MCF 10A (cell line): ENCODE results near the gene MUC4. TPM values are rescaled to one million over a fixed set of nuclear protein-coding genes. Genes with fewer than 3 reads are reported as not detected.

Experiments
- BruUV-seq: library from RNA; stranded (reverse); fragments of 400-500 nt; replicated peaks from 2 replicates; lab custom pipeline; 2021; lab: Mats Ljungman, UMichigan
- CTCF ChIA-PET: fragments of 300-600 bp; sonication (Branson Sonifier 250); formaldehyde crosslinking; extraction: SDS; loops from one replicate; lab custom pipeline; 2021; ENCODE audit warnings: antibody characterized with exemption, inconsistent platforms; lab: Yijun Ruan, JAX
- POLR2A ChIA-PET: fragments of 300-600, 350-650 bp; sonication (Branson Sonifier 250); formaldehyde crosslinking; extraction: SDS; loops from one replicate; lab custom pipeline; 2020; ENCODE audit warnings: antibody characterized with exemption, inconsistent platforms; lab: Yijun Ruan, JAX
- DNase-seq: peaks from one replicate; pipeline ENCODE4 v3.0.0-alpha.2; 2018; ENCODE audit not compliant: unreplicated experiment
- H3K27ac Mint-ChIP-seq: one replicate; pipeline ENCODE4 v1.8.0; 2022; ENCODE audit warnings: mild to moderate bottlenecking, low read depth, mixed read lengths; ENCODE audit not compliant: unreplicated experiment
- H3K27me3 Mint-ChIP-seq: one replicate; pipeline ENCODE4 v1.8.0; 2022; ENCODE audit warnings: mixed read lengths; ENCODE audit not compliant: insufficient read depth, unreplicated experiment
- H3K36me3 Mint-ChIP-seq: one replicate; pipeline ENCODE4 v1.8.0; 2022; ENCODE audit warnings: mild to moderate bottlenecking, moderate library complexity, mixed read lengths; ENCODE audit not compliant: insufficient read depth, unreplicated experiment
- H3K4me1 Mint-ChIP-seq: one replicate; pipeline ENCODE4 v1.8.0; 2022; ENCODE audit warnings: mixed read lengths; ENCODE audit not compliant: insufficient read depth, unreplicated experiment
- H3K4me3 Mint-ChIP-seq: one replicate; pipeline ENCODE4 v1.8.0; 2022; ENCODE audit warnings: mild to moderate bottlenecking, moderate library complexity, mixed read lengths; ENCODE audit not compliant: unreplicated experiment
- H3K9me3 Mint-ChIP-seq: one replicate; pipeline ENCODE4 v1.8.0; 2022; ENCODE audit warnings: mixed read lengths; ENCODE audit not compliant: unreplicated experiment
- intact Hi-C: fragments of 100-400 bp; cut with micrococcal nuclease; formaldehyde crosslinking; loops from 2 replicates; pipeline ENCODE4 v1.14.1; 2022
- total RNA-seq: library from RNA; stranded (reverse); gene quantifications from 2 replicates; pipeline ENCODE4 v1.2.3, GENCODE V29; 2022
- TF ChIP-seq, protein P1 (sequence below): fragments of 200-600 bp; IDR thresholded peaks from one replicate; pipeline ENCODE4 v1.8.0; 2022; ENCODE audit warnings: antibody characterized with exemption, mild to moderate bottlenecking; ENCODE audit not compliant: unreplicated experiment

Gene MUC4
- total RNA-seq, 1 experiment from 2014 or later, result not detected

DNA sequence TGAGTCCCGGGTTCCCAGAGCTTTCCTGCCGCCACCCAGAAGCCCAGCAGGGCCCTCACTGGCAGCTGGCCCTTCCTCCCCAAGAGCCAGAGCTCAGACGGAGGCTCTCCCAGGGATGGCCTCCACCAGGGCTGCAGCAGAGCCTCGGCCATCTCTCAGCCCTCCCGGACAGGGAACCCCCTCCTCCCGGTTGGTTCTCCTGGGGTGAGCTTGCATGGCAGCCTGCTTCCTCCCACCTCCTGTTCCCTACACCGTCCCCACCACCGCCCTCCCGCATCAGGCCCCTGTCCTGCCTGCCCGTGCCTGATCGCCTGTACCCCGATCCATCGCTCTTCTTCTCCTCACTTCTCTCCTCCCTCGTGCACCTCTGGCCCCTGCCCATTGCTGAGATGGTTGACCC lies 24.1 kb upstream of the MUC4 start:
- DNase-seq, result no peak
- Mint-ChIP-seq H3K27me3 (peaks cover 41% of the 10 kb centered on the region), H3K4me1 (no peaks in the 10 kb centered on the region), H3K9me3 (no peaks in the 10 kb centered on the region), H3K36me3 (no peaks in the 10 kb centered on the region), H3K27ac (no peak overlapping the region), H3K4me3 (no peak overlapping the region)
- CTCF ChIA-PET, result interaction anchor here (1.3 to 1.6 kb wide), 2 partner anchors 17 to 23 kb away, joined by 5 read pairs; no protein-coding TSS in a partner anchor
- intact Hi-C loops, result no loop called here
- TF ChIP-seq, protein P1, sequence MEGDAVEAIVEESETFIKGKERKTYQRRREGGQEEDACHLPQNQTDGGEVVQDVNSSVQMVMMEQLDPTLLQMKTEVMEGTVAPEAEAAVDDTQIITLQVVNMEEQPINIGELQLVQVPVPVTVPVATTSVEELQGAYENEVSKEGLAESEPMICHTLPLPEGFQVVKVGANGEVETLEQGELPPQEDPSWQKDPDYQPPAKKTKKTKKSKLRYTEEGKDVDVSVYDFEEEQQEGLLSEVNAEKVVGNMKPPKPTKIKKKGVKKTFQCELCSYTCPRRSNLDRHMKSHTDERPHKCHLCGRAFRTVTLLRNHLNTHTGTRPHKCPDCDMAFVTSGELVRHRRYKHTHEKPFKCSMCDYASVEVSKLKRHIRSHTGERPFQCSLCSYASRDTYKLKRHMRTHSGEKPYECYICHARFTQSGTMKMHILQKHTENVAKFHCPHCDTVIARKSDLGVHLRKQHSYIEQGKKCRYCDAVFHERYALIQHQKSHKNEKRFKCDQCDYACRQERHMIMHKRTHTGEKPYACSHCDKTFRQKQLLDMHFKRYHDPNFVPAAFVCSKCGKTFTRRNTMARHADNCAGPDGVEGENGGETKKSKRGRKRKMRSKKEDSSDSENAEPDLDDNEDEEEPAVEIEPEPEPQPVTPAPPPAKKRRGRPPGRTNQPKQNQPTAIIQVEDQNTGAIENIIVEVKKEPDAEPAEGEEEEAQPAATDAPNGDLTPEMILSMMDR, result no peak
- POLR2A ChIA-PET, result no interaction called here
- BruUV-seq, result no TSS peak

DNA sequence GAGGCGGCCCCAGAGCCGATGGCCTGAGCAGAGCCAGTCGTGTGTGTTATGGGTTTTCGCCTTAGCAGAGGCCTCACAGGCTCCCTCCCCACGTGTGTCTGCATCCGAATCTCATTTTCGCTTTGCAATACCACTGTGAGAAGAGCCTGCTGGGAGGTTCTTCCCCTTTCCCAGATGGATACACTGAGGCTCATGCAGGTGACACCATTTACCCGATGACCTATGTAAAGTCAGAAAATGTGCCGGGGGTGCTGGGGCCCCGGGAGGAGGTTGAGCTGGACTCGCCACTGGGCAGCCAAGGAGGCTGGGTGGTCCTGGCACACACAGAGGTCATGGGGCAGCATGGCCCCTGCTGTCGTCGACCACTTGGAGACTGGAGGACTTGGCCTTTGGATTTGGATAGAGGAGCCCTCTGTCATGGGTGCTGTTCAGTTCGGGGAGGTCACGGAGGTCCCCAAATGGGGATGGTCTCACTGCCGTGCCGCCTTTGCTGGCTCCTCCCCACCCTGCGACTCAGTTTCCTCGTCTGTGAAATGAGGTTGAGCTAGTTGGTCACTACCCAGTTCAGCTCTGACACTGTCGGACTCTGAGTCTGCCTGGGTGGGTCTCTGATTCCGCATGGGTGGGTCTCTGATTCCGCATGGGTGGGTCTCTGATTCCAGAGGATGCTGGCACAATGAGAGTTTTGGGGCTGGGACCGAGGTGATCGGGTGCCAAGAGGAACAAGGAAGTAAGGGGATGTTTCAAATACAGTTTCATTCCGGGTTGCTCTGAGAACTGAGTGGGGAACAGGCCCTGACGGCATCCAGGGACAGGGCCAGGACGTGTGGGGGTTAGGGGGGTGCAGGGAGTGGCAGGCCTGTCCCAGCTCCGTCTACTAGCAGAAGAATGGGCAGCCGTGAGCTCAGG lies 23.2 kb upstream of the MUC4 start:
- CTCF ChIA-PET, result interaction anchor here (1.3 to 1.6 kb wide), 2 partner anchors 18 to 24 kb away, joined by 5 read pairs; no protein-coding TSS in a partner anchor
- H3K4me1 Mint-ChIP-seq, result no peaks in the 10 kb centered on the region
- TF ChIP-seq, protein P1, result no peak
- no peak overlapping the region for H3K4me3 Mint-ChIP-seq
- H3K9me3 Mint-ChIP-seq, result no peaks in the 10 kb centered on the region
- H3K27me3 Mint-ChIP-seq, result peaks cover 41% of the 10 kb centered on the region
- no TSS peak for BruUV-seq
- intact Hi-C loops, result no loop called here
- POLR2A ChIA-PET, result no interaction called here
- DNase-seq, result no peak
- no peaks in the 10 kb centered on the region for H3K36me3 Mint-ChIP-seq
- H3K27ac Mint-ChIP-seq, result no peak overlapping the region

DNA sequence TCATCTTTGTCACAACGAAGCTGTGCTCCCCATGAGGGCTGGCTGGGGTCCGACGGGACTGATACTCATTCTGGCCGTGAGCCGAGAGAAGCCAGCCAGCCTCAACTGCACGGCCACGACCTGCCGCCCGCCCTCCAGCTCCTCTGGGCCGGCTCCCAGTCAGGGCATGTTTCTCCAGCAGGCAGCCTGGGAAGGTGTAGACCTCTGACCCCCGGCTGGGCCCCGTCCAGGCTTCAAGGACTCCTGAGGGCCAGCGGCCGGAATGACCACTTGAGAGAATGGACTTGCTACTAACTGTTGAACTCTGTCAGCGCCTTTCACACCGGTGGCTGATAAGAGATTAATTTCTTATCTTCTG lies 18.1 kb upstream of the MUC4 start:
- CTCF ChIA-PET, result interaction anchor here (3.1 kb wide), 1 partner anchor 20 kb away, joined by 13 read pairs; no protein-coding TSS in a partner anchor
- DNase-seq, result no peak
- TF ChIP-seq, protein P1, result no peak
- POLR2A ChIA-PET, result no interaction called here
- intact Hi-C loops, result no loop called here
- Mint-ChIP-seq H3K27ac (no peak overlapping the region), H3K36me3 (no peaks in the 10 kb centered on the region), H3K9me3 (no peaks in the 10 kb centered on the region), H3K27me3 (no peaks in the 10 kb centered on the region), H3K4me3 (no peak overlapping the region), H3K4me1 (no peaks in the 10 kb centered on the region)
- no TSS peak for BruUV-seq

DNA sequence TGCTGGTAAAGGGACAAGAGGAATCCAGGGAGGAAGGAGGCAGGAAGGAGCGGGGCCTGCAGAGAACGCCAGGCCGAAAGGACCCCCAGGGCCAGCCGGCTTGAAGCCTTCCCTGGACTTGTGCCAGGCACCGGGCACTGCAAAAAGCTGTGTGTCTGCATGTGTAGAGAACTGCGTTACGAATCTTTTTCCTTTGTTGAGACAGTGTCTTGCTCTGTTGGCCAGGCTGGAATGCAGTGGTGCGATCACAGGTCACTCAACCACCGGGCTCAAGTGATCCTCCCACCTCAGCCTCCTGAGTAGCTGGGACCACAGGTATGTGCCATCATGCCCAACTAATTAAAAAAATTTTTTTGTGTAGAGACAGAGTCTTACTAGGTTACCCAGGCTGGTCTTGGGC lies 17.0 kb upstream of the MUC4 start:
- Mint-ChIP-seq H3K4me3 (no peak overlapping the region), H3K36me3 (peaks cover under 1% of the 10 kb centered on the region), H3K4me1 (peaks cover 3% of the 10 kb centered on the region), H3K27ac (no peak overlapping the region), H3K9me3 (no peaks in the 10 kb centered on the region), H3K27me3 (no peaks in the 10 kb centered on the region)
- TF ChIP-seq, protein P1, result no peak
- no peak for DNase-seq
- CTCF ChIA-PET, result interaction anchor here (3.1 kb wide), 1 partner anchor 21 kb away, joined by 13 read pairs; no protein-coding TSS in a partner anchor
- POLR2A ChIA-PET, result no interaction called here
- no TSS peak for BruUV-seq
- intact Hi-C loops, result no loop called here
